ENCODE measurements around the gene CRACDL. TPM values are rescaled to one million over a fixed set of nuclear protein-coding genes. Genes with fewer than 3 reads are reported as not detected.

CRACDL gene
- total and polyA plus RNA-seq, 2 of the 13 experiments (the other 11 are each of a cell fraction or from before 2014, with no cell fraction given), result 0.15 to 0.26 TPM

GRCh38 chr2:98911376-98912154 is 24.5 kb downstream of the CRACDL start (continued):
- TF ChIP-seq TARDBP (CRISPR knock-in tag; IDR thresholded peaks at IDR 0.05) (no peak; the same call in 1 of the 2 replicates), JUND (CRISPR knock-in tag; IDR thresholded peaks at IDR 0.05) (no peak), ZNF7 (CRISPR knock-in tag; IDR thresholded peaks at IDR 0.05) (no peak), ZNF251 (CRISPR knock-in tag; IDR thresholded peaks at IDR 0.05) (no peak), HHEX (CRISPR knock-in tag; IDR thresholded peaks at IDR 0.05) (0 out of 2 replicates have a peak, but pooled peaks have one; percentile 33), EED (CRISPR knock-in tag; IDR thresholded peaks at IDR 0.05) (no peak), MEIS1 (CRISPR knock-in tag; IDR thresholded peaks at IDR 0.05; ENCODE audit: borderline replicate concordance) (no peak), PBX2 (CRISPR knock-in tag; IDR thresholded peaks at IDR 0.05) (no peak), ZNF567 (CRISPR knock-in tag; IDR thresholded peaks at IDR 0.05; ENCODE audit: borderline replicate concordance) (no peak), THAP9 (CRISPR knock-in tag; IDR thresholded peaks at IDR 0.05; ENCODE audit: borderline replicate concordance) (no peak; the same call in 1 of the 2 replicates), ZNF530 (CRISPR knock-in tag; IDR thresholded peaks at IDR 0.05; ENCODE audit: low read depth) (no peak), U2AF1 (optimal IDR thresholded peaks at IDR 0.05; ENCODE audit: low read depth, low read length) (no peak), KLF13 (CRISPR knock-in tag; IDR thresholded peaks at IDR 0.05) (no peak), ARNT (IDR thresholded peaks at IDR 0.05) (no peak), PCBP2 (optimal IDR thresholded peaks at IDR 0.05; ENCODE audit: low read depth, low read length, poor library complexity, severe bottlenecking) (no peak), ZKSCAN5 (CRISPR knock-in tag; IDR thresholded peaks at IDR 0.05) (no peak), ZNF644 (CRISPR knock-in tag; IDR thresholded peaks at IDR 0.05; ENCODE audit: low read depth) (no peak; the same call in 1 of the 2 replicates)
- TF ChIP-seq, protein P1, sequence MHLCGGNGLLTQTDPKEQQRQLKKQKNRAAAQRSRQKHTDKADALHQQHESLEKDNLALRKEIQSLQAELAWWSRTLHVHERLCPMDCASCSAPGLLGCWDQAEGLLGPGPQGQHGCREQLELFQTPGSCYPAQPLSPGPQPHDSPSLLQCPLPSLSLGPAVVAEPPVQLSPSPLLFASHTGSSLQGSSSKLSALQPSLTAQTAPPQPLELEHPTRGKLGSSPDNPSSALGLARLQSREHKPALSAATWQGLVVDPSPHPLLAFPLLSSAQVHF (CRISPR knock-in tag; IDR thresholded peaks at IDR 0.05), result no peak
- TF ChIP-seq, protein P2, sequence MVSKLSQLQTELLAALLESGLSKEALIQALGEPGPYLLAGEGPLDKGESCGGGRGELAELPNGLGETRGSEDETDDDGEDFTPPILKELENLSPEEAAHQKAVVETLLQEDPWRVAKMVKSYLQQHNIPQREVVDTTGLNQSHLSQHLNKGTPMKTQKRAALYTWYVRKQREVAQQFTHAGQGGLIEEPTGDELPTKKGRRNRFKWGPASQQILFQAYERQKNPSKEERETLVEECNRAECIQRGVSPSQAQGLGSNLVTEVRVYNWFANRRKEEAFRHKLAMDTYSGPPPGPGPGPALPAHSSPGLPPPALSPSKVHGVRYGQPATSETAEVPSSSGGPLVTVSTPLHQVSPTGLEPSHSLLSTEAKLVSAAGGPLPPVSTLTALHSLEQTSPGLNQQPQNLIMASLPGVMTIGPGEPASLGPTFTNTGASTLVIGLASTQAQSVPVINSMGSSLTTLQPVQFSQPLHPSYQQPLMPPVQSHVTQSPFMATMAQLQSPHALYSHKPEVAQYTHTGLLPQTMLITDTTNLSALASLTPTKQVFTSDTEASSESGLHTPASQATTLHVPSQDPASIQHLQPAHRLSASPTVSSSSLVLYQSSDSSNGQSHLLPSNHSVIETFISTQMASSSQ (IDR thresholded peaks at IDR 0.05; ENCODE audit: low read depth), result no peak
- TF ChIP-seq, protein P2 (CRISPR knock-in tag; IDR thresholded peaks at IDR 0.05; ENCODE audit: borderline replicate concordance), result no peak
- TF ChIP-seq, protein P3, sequence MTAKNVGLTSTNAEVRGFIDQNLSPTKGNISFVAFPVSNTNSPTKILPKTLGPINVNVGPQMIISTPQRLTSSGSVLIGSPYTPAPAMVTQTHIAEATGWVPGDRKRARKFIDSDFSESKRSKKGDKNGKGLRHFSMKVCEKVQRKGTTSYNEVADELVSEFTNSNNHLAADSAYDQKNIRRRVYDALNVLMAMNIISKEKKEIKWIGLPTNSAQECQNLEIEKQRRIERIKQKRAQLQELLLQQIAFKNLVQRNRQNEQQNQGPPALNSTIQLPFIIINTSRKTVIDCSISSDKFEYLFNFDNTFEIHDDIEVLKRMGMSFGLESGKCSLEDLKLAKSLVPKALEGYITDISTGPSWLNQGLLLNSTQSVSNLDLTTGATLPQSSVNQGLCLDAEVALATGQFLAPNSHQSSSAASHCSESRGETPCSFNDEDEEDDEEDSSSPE (CRISPR knock-in tag; IDR thresholded peaks at IDR 0.05), result no peak
